CD4-positive, alpha-beta memory T cell (primary cell): ENCODE data around the gene ETHE1. TPM values are rescaled to one million over a fixed set of nuclear protein-coding genes. Genes with fewer than 3 reads are reported as not detected.

ENCODE experiments used
- CTCF ChIA-PET: fragments of 350-600 bp; sonication (Branson Sonifier 250); formaldehyde crosslinking; loops from one replicate; lab custom pipeline; 2021; ENCODE audit warnings: inconsistent platforms; ENCODE audit not compliant: partially characterized antibody; lab: Charles Lee
- POLR2A ChIA-PET: fragments of 350-600 bp; sonication (Branson Sonifier 250); formaldehyde crosslinking; loops from one replicate; lab custom pipeline; 2021; ENCODE audit not compliant: partially characterized antibody; lab: Charles Lee
- DNase-seq, 5 donors: peaks; one replicate each; pipeline versions ENCODE4 v3.0.0 to v3.0.0-alpha.2; 2020 to 2022; ENCODE audit warnings: mixed read lengths in 1 of 5
- H3K27ac ChIP-seq: one replicate; pipeline ENCODE4 v1.7.0; 2013; ENCODE audit warnings: low read depth, low read length
- H3K27me3 ChIP-seq: 2 replicates; pipeline ENCODE4 v1.7.0; 2013; ENCODE audit warnings: mild to moderate bottlenecking, low read length, moderate library complexity; ENCODE audit not compliant: insufficient read depth
- H3K36me3 ChIP-seq: 2 replicates; pipeline ENCODE4 v1.7.0; 2013; ENCODE audit warnings: mild to moderate bottlenecking, low read length, moderate library complexity; ENCODE audit not compliant: insufficient read depth
- H3K4me1 ChIP-seq: 2 replicates; pipeline ENCODE4 v1.7.0; 2013; ENCODE audit warnings: mild to moderate bottlenecking, low read length, moderate library complexity; ENCODE audit not compliant: insufficient read depth
- H3K4me3 ChIP-seq, 2 donors: one replicate each; pipeline ENCODE4 v1.7.0; 2013; ENCODE audit warnings: low read length in 2 of 2, mild to moderate bottlenecking in 1 of 2
- H3K9me3 ChIP-seq, 2 donors: one replicate each; pipeline ENCODE4 v1.7.0; 2013; ENCODE audit warnings: low read length in 2 of 2, control low read depth in 1 of 2; ENCODE audit not compliant: control insufficient read depth in 1 of 2
- H3K27ac Mint-ChIP-seq, 7 donors: one replicate each; pipeline ENCODE4 v1.8.0; 2020 to 2021; ENCODE audit warnings: mixed read lengths in 7 of 7, mild to moderate bottlenecking in 6 of 7, inconsistent platforms in 3 of 7, moderate library complexity in 3 of 7
- H3K27me3 Mint-ChIP-seq, 2 donors: one replicate each; pipeline ENCODE4 v1.8.0; 2020 to 2021; ENCODE audit warnings: mixed read lengths in 2 of 2
- H3K36me3 Mint-ChIP-seq, 2 donors: one replicate each; pipeline ENCODE4 v1.8.0; 2020 to 2021; ENCODE audit warnings: mixed read lengths in 2 of 2, inconsistent platforms in 1 of 2, mild to moderate bottlenecking in 1 of 2
- H3K4me1 Mint-ChIP-seq, 4 donors: one replicate each; pipeline ENCODE4 v1.8.0; 2020 to 2021; ENCODE audit warnings: mixed read lengths in 4 of 4, mild to moderate bottlenecking in 1 of 4
- H3K4me3 Mint-ChIP-seq, 8 donors: one replicate each; pipeline ENCODE4 v1.8.0; 2020 to 2021; ENCODE audit warnings: mixed read lengths in 8 of 8, mild to moderate bottlenecking in 7 of 8, moderate library complexity in 6 of 8, inconsistent platforms in 3 of 8
- H3K9me3 Mint-ChIP-seq, 8 donors: one replicate each; pipeline ENCODE4 v1.8.0; 2020 to 2021; ENCODE audit warnings: mixed read lengths in 8 of 8, mild to moderate bottlenecking in 5 of 8, inconsistent platforms in 3 of 8, moderate library complexity in 1 of 8
- intact Hi-C: fragments of 100-400 bp; cut with micrococcal nuclease; formaldehyde crosslinking; loops from one replicate; pipeline ENCODE4 v1.15.1; 2023
- polyA plus RNA-seq, 2 donors: library from polyadenylated mRNA; unstranded; fragments of 300-500 nt; fragmentation: Illumina TruSeq; gene quantifications; one replicate each; pipeline ENCODE4 v1.2.3, GENCODE V29; 2021
- total RNA-seq, 2 experiments: library from RNA; stranded (reverse); gene quantifications; one replicate each; pipeline ENCODE4 v1.2.3, GENCODE V29; 2021

Gene ETHE1
- total and polyA plus RNA-seq, 4 experiments from 2014 or later = 23.9 to 80.7 (median 54.1) TPM

DNA sequence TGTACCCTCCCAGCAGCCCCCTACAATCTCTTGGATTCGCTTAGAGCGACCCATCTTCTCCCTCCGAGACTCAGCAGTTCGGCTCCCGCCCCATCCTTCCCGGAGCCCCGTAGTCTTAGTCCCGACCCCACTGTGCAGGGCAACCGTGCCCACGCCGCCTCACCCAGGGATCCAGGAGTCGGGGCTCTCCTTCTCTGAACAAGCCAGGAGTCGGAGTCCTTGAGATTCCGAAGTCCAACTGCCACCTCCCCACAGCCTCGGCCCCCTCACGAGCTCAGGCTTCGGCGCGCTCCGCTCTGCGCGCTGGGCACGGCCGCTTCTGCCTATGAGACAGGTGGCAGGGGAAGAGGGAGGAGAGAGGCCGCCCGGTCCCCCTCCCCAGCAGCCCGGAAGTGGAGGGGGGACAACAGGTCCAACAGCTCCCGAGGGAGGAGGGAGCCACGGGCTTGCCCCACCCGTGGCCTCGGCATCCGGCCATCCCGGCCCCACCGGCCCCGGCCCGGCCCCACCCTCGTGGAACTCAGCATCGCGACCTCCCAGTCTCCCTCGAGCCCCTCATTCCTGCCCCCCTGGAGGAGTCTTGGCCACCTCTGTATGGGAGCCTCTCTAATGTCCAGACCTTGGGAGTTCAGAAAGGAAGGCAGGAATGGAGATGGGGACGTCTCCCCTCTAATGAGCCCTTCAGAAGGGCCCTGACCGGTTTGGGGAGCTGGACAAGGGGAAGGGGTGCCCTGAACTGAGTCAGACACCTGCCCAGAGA lies 22.4 kb downstream of the ETHE1 start, which contains the start of gene PHLDB3:
Gene PHLDB3 (minus strand): TSS at position 321 of the 760 bp plus-strand sequence. CDS start 628 bp downstream, outside the sequence.
- POLR2A ChIA-PET = interaction anchor here (0.7 to 4.7 kb wide), 32 partner anchors 10 to 250 kb away, joined by 3 to 107 read pairs (median 4); partner anchors contain the start of genes IRGQ, LYPD3, SMG9 and ZNF575
- Mint-ChIP-seq H3K36me3 (peaks cover 16 to 32% of the 10 kb centered on the region in 2 donors), H3K4me3 (peak within 1 kb of the TSS; percentile 91 to 98 (median 94)), H3K27me3 (no peaks in the 10 kb centered on the region), H3K27ac (peak within 1 kb of the TSS; percentile 95 to 100 (median 98)), H3K4me1 (peaks cover 17 to 47% (median 31%) of the 10 kb centered on the region in 4 donors), H3K9me3 (peaks cover 0 to 2% (median 0%) of the 10 kb centered on the region in 8 donors)
- H3K27me3 ChIP-seq = no peaks in the 10 kb centered on the region
- DNase-seq = peak in 1 of 5 donors; percentile 47
- H3K9me3 ChIP-seq = no peaks in the 10 kb centered on the region
- H3K27ac ChIP-seq = peak within 1 kb of the TSS; percentile 89
- peaks cover 11% of the 10 kb centered on the region for H3K36me3 ChIP-seq
- H3K4me3 ChIP-seq = peak within 1 kb of the TSS; percentile 73 to 74
- H3K4me1 ChIP-seq = peaks cover 22% of the 10 kb centered on the region
- intact Hi-C loops = loop anchor here (1.0 to 2.0 kb wide), 6 partner anchors 14 to 71 kb away; partner anchors contain the start of genes PINLYP, XRCC1 and ZNF575
- CTCF ChIA-PET = interaction anchor here (0.6 to 3.9 kb wide), 11 partner anchors 8 to 90 kb away, joined by 3 to 34 read pairs (median 4); partner anchors contain the start of gene LYPD3

DNA sequence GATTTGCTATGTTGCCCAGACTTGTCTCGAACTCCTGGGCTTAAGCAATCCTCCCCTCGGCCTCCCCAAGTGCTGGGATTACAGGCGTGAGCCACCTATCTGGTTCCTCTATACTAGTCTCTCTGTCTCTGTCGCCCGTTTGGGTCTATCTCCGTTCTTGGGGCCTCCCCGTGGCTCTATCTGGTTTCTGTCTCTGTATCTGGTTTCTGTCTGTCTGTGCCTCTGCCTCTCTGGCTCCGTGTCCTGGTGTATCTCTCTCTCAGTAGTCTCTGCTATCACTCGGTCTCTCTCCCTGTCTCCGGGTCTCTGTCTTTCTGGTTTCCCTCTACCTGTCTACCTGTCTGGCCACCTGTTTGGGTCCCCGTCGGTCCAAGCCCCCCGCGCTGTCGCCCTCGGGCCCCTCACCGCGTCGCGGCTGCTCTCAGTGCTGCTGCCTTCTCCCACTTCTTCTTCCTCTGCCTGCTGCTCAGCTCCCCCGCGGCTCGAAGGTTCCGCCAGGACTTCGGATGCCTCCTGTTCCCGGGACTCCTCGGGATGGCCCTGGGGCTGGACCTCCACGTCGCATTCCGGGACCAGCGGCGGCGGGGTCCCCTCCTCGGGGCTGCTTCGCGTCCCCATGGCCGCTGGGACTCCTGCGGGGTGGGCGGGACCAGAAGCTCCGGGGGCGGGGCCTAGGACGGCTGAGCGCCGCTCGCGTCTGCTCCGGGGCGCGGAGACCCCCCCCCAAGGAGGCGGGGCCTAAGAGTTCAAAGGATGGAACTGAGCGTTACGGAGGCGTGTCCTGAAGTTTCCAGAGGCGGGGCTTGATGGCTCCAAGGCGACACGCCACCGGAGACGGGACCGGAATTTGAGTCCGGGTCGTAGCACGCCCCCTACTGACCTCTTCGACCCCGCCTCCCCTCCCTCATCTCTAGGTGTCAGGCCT lies 23.2 kb downstream of the ETHE1 start:
- H3K4me1 ChIP-seq = peaks cover 22% of the 10 kb centered on the region
- Mint-ChIP-seq H3K4me1 (peaks cover 16 to 51% (median 34%) of the 10 kb centered on the region in 4 donors), H3K27ac (peak overlapping the region; percentile 95 to 100 (median 98)), H3K27me3 (no peaks in the 10 kb centered on the region), H3K9me3 (no peaks in the 10 kb centered on the region), H3K4me3 (peak overlapping the region; percentile 91 to 98 (median 94)), H3K36me3 (peaks cover 19 to 34% of the 10 kb centered on the region in 2 donors)
- H3K4me3 ChIP-seq = peak overlapping the region; percentile 73 to 74
- POLR2A ChIA-PET = interaction anchor here (0.6 to 4.7 kb wide), 31 partner anchors 9 to 250 kb away, joined by 3 to 107 read pairs (median 5); partner anchors contain the start of genes IRGQ, LYPD3, SMG9 and ZNF575
- H3K9me3 ChIP-seq = no peaks in the 10 kb centered on the region
- DNase-seq = peak; percentile 96 to 99 (median 97)
- H3K27ac ChIP-seq = peak overlapping the region; percentile 89
- H3K27me3 ChIP-seq = no peaks in the 10 kb centered on the region
- CTCF ChIA-PET = interaction anchor here (0.6 to 3.9 kb wide), 12 partner anchors 9 to 90 kb away, joined by 3 to 34 read pairs (median 4); partner anchors contain the start of gene LYPD3
- peaks cover 10% of the 10 kb centered on the region for H3K36me3 ChIP-seq
- intact Hi-C loops = loop anchor here (1.0 to 2.0 kb wide), 6 partner anchors 15 to 72 kb away; partner anchors contain the start of genes PINLYP, XRCC1 and ZNF575

DNA sequence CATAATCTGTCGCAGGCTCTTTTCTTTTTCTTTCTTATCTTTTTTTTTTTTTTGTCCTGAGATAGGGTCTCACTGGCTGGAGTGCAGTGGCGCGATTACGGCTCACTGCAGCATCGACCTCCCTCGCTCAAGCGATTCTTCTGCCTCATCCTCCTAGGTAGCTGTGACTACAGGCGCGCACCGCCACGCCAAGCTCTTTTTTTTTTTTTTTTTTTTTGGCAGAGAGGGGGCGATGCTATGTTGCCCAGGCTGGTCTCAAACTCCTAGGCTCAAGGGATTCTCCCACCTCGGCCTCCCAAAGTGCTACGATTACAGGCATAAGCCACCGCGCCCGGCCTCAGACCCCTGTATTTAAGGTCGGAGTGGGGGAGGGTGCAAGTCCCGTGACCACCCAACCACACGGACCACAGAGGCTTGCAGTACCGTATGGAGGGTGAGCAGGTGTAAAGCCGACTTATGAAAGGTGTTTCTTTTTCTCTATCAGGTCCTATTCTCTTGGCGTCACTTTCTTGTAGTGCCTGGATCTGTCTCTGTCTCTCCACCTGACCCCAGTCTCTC lies 24.5 kb downstream of the ETHE1 start:
- no peak for DNase-seq
- no peaks in the 10 kb centered on the region for H3K27me3 ChIP-seq
- H3K4me3 Mint-ChIP-seq = peak overlapping the region; percentile 31 to 98 (median 92)
- H3K4me3 ChIP-seq = no peak overlapping the region
- no peaks in the 10 kb centered on the region for H3K36me3 ChIP-seq
- no peaks in the 10 kb centered on the region for H3K27me3 Mint-ChIP-seq
- no peaks in the 10 kb centered on the region for H3K9me3 ChIP-seq
- H3K27ac ChIP-seq = no peak overlapping the region
- H3K4me1 ChIP-seq = peaks cover 22% of the 10 kb centered on the region
- H3K36me3 Mint-ChIP-seq = peaks cover 15 to 37% of the 10 kb centered on the region in 2 donors
- ChIA-PET POLR2A (interaction anchor here (0.6 to 4.7 kb wide), 4 partner anchors 9 to 117 kb away, joined by 3 to 107 read pairs (median 3); partner anchors contain the start of genes LYPD3 and ZNF428), CTCF (interaction anchor here (0.5 to 2.9 kb wide), 4 partner anchors 30 to 68 kb away, joined by 3 to 19 read pairs (median 8); partner anchors contain the start of genes LYPD3 and ZNF575)
- peaks cover 19 to 51% (median 36%) of the 10 kb centered on the region in 4 donors for H3K4me1 Mint-ChIP-seq
- intact Hi-C loops = no loop called here
- H3K27ac Mint-ChIP-seq = peak overlapping the region; percentile 95 to 100 (median 98)
- no peaks in the 10 kb centered on the region for H3K9me3 Mint-ChIP-seq

GRCh38 chr19:43501661-43502418 lies 25.2 kb downstream of the ETHE1 start:
- Mint-ChIP-seq H3K9me3 (no peaks in the 10 kb centered on the region), H3K27me3 (no peaks in the 10 kb centered on the region), H3K4me3 (peak overlapping the region in 1 of 8 donors; percentile 46), H3K36me3 (peaks cover 18 to 38% of the 10 kb centered on the region in 2 donors), H3K4me1 (peaks cover 19 to 51% (median 36%) of the 10 kb centered on the region in 4 donors), H3K27ac (peak overlapping the region in 4 of 7 donors; percentile 22 to 98 (median 42))
- Histone ChIP-seq H3K36me3 (no peaks in the 10 kb centered on the region), H3K27me3 (no peaks in the 10 kb centered on the region), H3K27ac (no peak overlapping the region), H3K9me3 (no peaks in the 10 kb centered on the region), H3K4me3 (no peak overlapping the region), H3K4me1 (peaks cover 22% of the 10 kb centered on the region)
- intact Hi-C loops = no loop called here
- no peak for DNase-seq
- ChIA-PET POLR2A (interaction anchor here (0.6 to 4.7 kb wide), 4 partner anchors 9 to 118 kb away, joined by 3 to 107 read pairs (median 3); partner anchors contain the start of genes LYPD3 and ZNF428), CTCF (interaction anchor here (0.5 to 2.3 kb wide), 6 partner anchors 12 to 68 kb away, joined by 3 to 12 read pairs (median 3); partner anchors contain the start of gene ZNF575)

GRCh38 chr19:43499042-43499441 lies 28.0 kb downstream of the ETHE1 start:
- Mint-ChIP-seq H3K9me3 (no peaks in the 10 kb centered on the region), H3K4me1 (peaks cover 10 to 30% (median 21%) of the 10 kb centered on the region in 4 donors), H3K4me3 (peak overlapping the region in 1 of 8 donors; percentile 20), H3K36me3 (peaks cover 32 to 37% of the 10 kb centered on the region in 2 donors), H3K27ac (peak overlapping the region in 6 of 7 donors; percentile 9 to 82 (median 44)), H3K27me3 (no peaks in the 10 kb centered on the region)
- H3K9me3 ChIP-seq = no peaks in the 10 kb centered on the region
- ChIA-PET POLR2A (interaction anchor here (0.8 kb wide), 1 partner anchor 22 kb away, joined by 5 read pairs; no protein-coding TSS in a partner anchor), CTCF (interaction anchor here (2.0 kb wide), 1 partner anchor 52 kb away, joined by 6 read pairs; no protein-coding TSS in a partner anchor)
- H3K36me3 ChIP-seq = peaks cover 6% of the 10 kb centered on the region
- H3K27me3 ChIP-seq = no peaks in the 10 kb centered on the region
- no peak overlapping the region for H3K4me3 ChIP-seq
- DNase-seq = no peak
- intact Hi-C loops = no loop called here
- no peak overlapping the region for H3K27ac ChIP-seq
- peaks cover 9% of the 10 kb centered on the region for H3K4me1 ChIP-seq
